Activated CD8-positive, alpha-beta T cell treated with anti-CD3 and anti-CD28 coated beads for 36 hours (primary cell): Measurements from ENCODE around the gene CAT. TPM values are rescaled to one million over a fixed set of nuclear protein-coding genes. Genes with fewer than 3 reads are reported as not detected.

Source experiments
- ATAC-seq: fragments of 200-7000 bp; cut with Tn5 transposase; one replicate; pipeline ENCODE4 v1.10.0; 2021; ENCODE audit warnings: mild to moderate bottlenecking, moderate library complexity
- CTCF ChIA-PET: fragments of 350-600 bp; sonication (Branson Sonifier 250); formaldehyde crosslinking; loops from one replicate; lab custom pipeline; 2021; ENCODE audit warnings: antibody characterized with exemption; lab: Charles Lee
- POLR2A ChIA-PET: fragments of 350-600 bp; sonication (Branson Sonifier 250); formaldehyde crosslinking; loops from one replicate; lab custom pipeline; 2021; ENCODE audit warnings: antibody characterized with exemption; lab: Charles Lee
- DNase-seq: peaks from one replicate; pipeline ENCODE4 v3.0.0-alpha.2; 2020
- H3K27ac Mint-ChIP-seq: one replicate; pipeline ENCODE4 v1.8.0; 2021; ENCODE audit warnings: mild to moderate bottlenecking, mixed read lengths
- H3K27me3 Mint-ChIP-seq: one replicate; pipeline ENCODE4 v1.8.0; 2021; ENCODE audit warnings: mixed read lengths
- H3K36me3 Mint-ChIP-seq: one replicate; pipeline ENCODE4 v1.8.0; 2021; ENCODE audit warnings: low read depth, mixed read lengths
- H3K4me1 Mint-ChIP-seq: one replicate; pipeline ENCODE4 v1.8.0; 2021; ENCODE audit warnings: low read depth, mixed read lengths
- H3K4me3 Mint-ChIP-seq: one replicate; pipeline ENCODE4 v1.8.0; 2021; ENCODE audit warnings: mild to moderate bottlenecking, moderate library complexity, mixed read lengths
- H3K9me3 Mint-ChIP-seq: one replicate; pipeline ENCODE4 v1.8.0; 2021; ENCODE audit warnings: mixed read lengths
- CTCF ChIP-seq: fragments of 200-600 bp; IDR thresholded peaks from one replicate; pipeline ENCODE4 v1.8.0; 2022; ENCODE audit warnings: antibody characterized with exemption, mild to moderate bottlenecking
- intact Hi-C: fragments of 100-400 bp; cut with micrococcal nuclease; formaldehyde crosslinking; loops from one replicate; pipeline ENCODE4 v1.10.0; 2022
- total RNA-seq, 2 experiments: library from RNA; stranded (reverse); gene quantifications; one replicate each; pipeline ENCODE4 v1.2.3, GENCODE V29; 2021

CAT gene
- total RNA-seq, 2 experiments from 2014 or later, result 23.9 to 24.8 TPM

- POLR2A ChIA-PET, result no interaction called here
- Mint-ChIP-seq H3K4me1 (no peaks in the 10 kb centered on the region), H3K4me3 (no peak overlapping the region), H3K27me3 (peaks cover 3% of the 10 kb centered on the region), H3K27ac (no peak overlapping the region), H3K36me3 (no peaks in the 10 kb centered on the region), H3K9me3 (no peaks in the 10 kb centered on the region)
- DNase-seq (no peak), ATAC-seq (no peak)
- no peak for TF ChIP-seq CTCF
- intact Hi-C loops, result no loop called here
- CTCF ChIA-PET, result interaction anchor here (1.0 to 3.7 kb wide), 2 partner anchors 15 to 17 kb away, joined by 3 to 18 read pairs; no protein-coding TSS in a partner anchor
Observed at GRCh38 chr11:34483106-34483874, 44.6 kb downstream of the CAT start.

GRCh38 chr11:34487430-34487829 is 48.7 kb downstream of the CAT start:
- CTCF ChIA-PET, result interaction anchor here (1.0 to 1.2 kb wide), 2 partner anchors 25 to 313 kb away, joined by 3 read pairs; no protein-coding TSS in a partner anchor
- no peaks in the 10 kb centered on the region for H3K9me3 Mint-ChIP-seq

DNA sequence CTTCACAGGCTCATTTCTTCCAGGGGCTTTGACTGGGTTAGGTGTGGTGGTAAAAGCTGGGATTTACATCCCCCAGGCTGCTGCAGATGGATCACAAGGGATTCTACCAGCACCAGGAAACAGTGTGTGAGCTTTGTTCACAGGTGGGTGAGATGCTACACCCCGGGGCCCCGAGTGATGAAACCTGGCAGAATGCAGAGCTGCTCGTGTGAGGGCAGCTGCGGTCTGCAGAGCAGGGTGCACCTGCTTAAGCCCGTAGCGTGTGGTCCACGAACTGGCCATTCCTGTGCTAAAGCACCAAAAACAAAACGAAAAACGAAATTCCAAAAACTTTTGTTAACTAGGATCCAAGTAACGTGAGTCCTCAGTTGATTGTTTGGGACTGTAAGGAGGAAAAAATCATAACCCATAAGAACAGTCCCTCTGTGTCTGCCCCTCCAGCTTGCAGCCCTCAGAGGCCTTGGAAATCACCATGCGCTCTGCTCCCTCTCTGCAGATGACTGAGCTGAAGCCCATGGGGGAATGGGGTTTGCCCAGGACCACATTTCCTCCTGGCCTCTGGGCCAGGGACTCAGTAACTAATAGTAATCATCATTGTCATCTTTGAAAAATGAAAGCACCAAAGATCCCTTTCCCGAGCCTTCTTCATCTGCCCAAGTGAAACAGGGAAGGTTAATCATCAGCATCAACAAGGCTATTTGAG is 50.3 kb downstream of the CAT start:
- H3K9me3 Mint-ChIP-seq, result no peaks in the 10 kb centered on the region
- ChIA-PET CTCF (no interaction called here), POLR2A (no interaction called here)
- no peak for ATAC-seq
- H3K27ac Mint-ChIP-seq, result no peak overlapping the region
- peaks cover 3% of the 10 kb centered on the region for H3K27me3 Mint-ChIP-seq
- intact Hi-C loops, result no loop called here
- no peak for TF ChIP-seq CTCF
- no peaks in the 10 kb centered on the region for H3K36me3 Mint-ChIP-seq
- H3K4me3 Mint-ChIP-seq, result no peak overlapping the region
- no peak for DNase-seq
- no peaks in the 10 kb centered on the region for H3K4me1 Mint-ChIP-seq

More at GRCh38 chr11:34487430-34487829, 48.7 kb downstream of the CAT start:
- H3K27ac Mint-ChIP-seq, result no peak overlapping the region
- intact Hi-C loops, result no loop called here
- TF ChIP-seq CTCF, result no peak
- no peak for ATAC-seq
- H3K4me3 Mint-ChIP-seq, result no peak overlapping the region
- peaks cover 3% of the 10 kb centered on the region for H3K27me3 Mint-ChIP-seq
- POLR2A ChIA-PET, result interaction anchor here (1.2 kb wide), 1 partner anchor 29 kb away, joined by 3 read pairs; no protein-coding TSS in a partner anchor
- no peaks in the 10 kb centered on the region for H3K36me3 Mint-ChIP-seq
- no peaks in the 10 kb centered on the region for H3K4me1 Mint-ChIP-seq
- DNase-seq, result no peak

DNA sequence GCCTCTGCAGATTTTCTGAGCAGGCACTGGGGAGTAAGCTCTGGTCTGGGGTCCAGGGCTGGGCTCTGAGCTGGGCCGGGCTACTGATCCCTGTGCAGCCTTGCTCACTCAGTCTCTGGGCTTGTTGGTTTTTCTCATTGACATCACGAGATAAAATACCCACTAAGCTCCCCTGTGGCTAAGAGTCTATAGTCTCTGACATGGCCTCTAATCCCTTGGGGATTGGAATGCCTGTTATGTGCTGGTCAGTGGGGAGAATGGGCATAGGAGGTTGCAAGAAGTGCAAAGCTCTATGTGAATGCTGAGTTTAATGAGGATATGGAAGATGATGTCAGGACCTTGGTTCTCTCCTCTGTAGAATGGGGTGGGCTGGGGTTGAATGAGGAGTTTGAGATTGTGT is 51.6 kb downstream of the CAT start:
- no peak overlapping the region for H3K27ac Mint-ChIP-seq
- intact Hi-C loops, result loop anchor here (5.0 kb wide), 1 partner anchor 493 kb away; no protein-coding TSS in a partner anchor
- DNase-seq (no peak), ATAC-seq (no peak)
- no peaks in the 10 kb centered on the region for H3K9me3 Mint-ChIP-seq
- H3K36me3 Mint-ChIP-seq, result no peaks in the 10 kb centered on the region
- TF ChIP-seq CTCF, result no peak
- no peak overlapping the region for H3K4me3 Mint-ChIP-seq
- peaks cover 3% of the 10 kb centered on the region for H3K27me3 Mint-ChIP-seq
- H3K4me1 Mint-ChIP-seq, result no peaks in the 10 kb centered on the region
- CTCF ChIA-PET, result interaction anchor here (0.6 to 1.5 kb wide), 2 partner anchors 23 to 107 kb away, joined by 3 to 4 read pairs; no protein-coding TSS in a partner anchor
- POLR2A ChIA-PET, result interaction anchor here (0.6 kb wide), 1 partner anchor 596 kb away, joined by 3 read pairs; no protein-coding TSS in a partner anchor
